ENCODE results near the gene SHE.

DNA sequence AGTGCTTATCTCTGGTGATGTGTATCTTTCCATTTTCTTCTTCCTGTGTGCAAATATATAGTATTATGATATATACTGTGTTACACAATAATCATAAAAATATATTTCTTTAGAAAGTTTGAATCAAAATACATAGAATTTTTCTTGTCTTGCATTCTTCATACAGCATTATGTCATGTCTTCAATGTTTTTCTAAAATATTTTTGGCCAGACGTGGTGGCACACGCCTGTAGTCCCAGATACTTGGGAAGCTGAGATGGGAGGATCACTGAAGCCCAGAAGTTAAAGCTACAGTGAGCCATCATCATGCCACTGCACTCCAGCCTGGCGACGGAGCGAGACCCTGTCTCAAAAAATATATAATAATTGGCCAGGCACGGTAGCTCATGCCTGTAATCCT, 55.4 kb downstream of the SHE start:
- TF ChIP-seq POLR2A (IDR thresholded peaks at IDR 0.05): no peak
- TF ChIP-seq, protein P1, sequence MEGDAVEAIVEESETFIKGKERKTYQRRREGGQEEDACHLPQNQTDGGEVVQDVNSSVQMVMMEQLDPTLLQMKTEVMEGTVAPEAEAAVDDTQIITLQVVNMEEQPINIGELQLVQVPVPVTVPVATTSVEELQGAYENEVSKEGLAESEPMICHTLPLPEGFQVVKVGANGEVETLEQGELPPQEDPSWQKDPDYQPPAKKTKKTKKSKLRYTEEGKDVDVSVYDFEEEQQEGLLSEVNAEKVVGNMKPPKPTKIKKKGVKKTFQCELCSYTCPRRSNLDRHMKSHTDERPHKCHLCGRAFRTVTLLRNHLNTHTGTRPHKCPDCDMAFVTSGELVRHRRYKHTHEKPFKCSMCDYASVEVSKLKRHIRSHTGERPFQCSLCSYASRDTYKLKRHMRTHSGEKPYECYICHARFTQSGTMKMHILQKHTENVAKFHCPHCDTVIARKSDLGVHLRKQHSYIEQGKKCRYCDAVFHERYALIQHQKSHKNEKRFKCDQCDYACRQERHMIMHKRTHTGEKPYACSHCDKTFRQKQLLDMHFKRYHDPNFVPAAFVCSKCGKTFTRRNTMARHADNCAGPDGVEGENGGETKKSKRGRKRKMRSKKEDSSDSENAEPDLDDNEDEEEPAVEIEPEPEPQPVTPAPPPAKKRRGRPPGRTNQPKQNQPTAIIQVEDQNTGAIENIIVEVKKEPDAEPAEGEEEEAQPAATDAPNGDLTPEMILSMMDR (IDR thresholded peaks at IDR 0.05): no peak
